DOHH2 (cell line): ENCODE results near the gene ZNF625.

ENCODE experiments used
- H3F3A ChIP-seq: fragments of 200-600 bp; sonication (generic), shearing (Covaris generic); 2 replicates; pipeline ENCODE4 v1.6.0; 2016; ENCODE audit warnings: antibody characterized with exemption, mild to moderate bottlenecking; ENCODE audit not compliant: control insufficient read depth, insufficient read depth
- H3K27ac ChIP-seq: fragments of 200-600 bp; sonication (generic); 2 replicates; pipeline ENCODE4 v1.5.1; 2014; ENCODE audit warnings: low read depth, mild to moderate bottlenecking, low read length, moderate library complexity
- H3K27me3 ChIP-seq: fragments of 200-600 bp; sonication (generic); 2 replicates; pipeline ENCODE4 v1.6.1; 2014; ENCODE audit warnings: mild to moderate bottlenecking, low read length, mixed read lengths; ENCODE audit not compliant: control insufficient read depth
- H3K36me3 ChIP-seq: fragments of 200-600 bp; sonication (generic); 2 replicates; pipeline ENCODE4 v1.6.1; 2014; ENCODE audit warnings: mild to moderate bottlenecking, low read length, moderate library complexity, mixed read lengths; ENCODE audit not compliant: control insufficient read depth
- H3K4me1 ChIP-seq: fragments of 200-600 bp; sonication (generic); 2 replicates; pipeline ENCODE4 v1.6.1; 2014; ENCODE audit warnings: mild to moderate bottlenecking, low read length, mixed read lengths; ENCODE audit not compliant: control insufficient read depth
- H3K4me2 ChIP-seq: fragments of 200-600 bp; sonication (generic); 2 replicates; pipeline ENCODE4 v1.6.0; 2014; ENCODE audit warnings: mild to moderate bottlenecking, low read length, moderate library complexity
- H3K4me3 ChIP-seq: fragments of 200-600 bp; sonication (generic); 2 replicates; pipeline ENCODE4 v1.5.1; 2014; ENCODE audit warnings: mild to moderate bottlenecking, low read length, mixed read lengths
- H3K79me2 ChIP-seq: fragments of 200-600 bp; sonication (generic); 2 replicates; pipeline ENCODE4 v1.6.1; 2014; ENCODE audit warnings: mild to moderate bottlenecking, low read length, mixed read lengths; ENCODE audit not compliant: control insufficient read depth
- H3K9me2 ChIP-seq: fragments of 200-600 bp; sonication (generic); replicated peaks from 2 replicates; pipeline ENCODE4 v1.6.1; 2014; ENCODE audit warnings: mild to moderate bottlenecking, low read length, mixed read lengths; ENCODE audit not compliant: control insufficient read depth
- H3K9me3 ChIP-seq: fragments of 200-600 bp; sonication (generic); 2 replicates; pipeline ENCODE4 v1.6.1; 2014; ENCODE audit warnings: antibody characterized with exemption, low read length, mixed read lengths; ENCODE audit not compliant: control insufficient read depth, insufficient read depth
- H4K20me1 ChIP-seq: fragments of 200-600 bp; sonication (generic); 2 replicates; pipeline ENCODE4 v1.6.0; 2014; ENCODE audit warnings: low read depth, mild to moderate bottlenecking, antibody characterized with exemption, low read length, moderate library complexity; ENCODE audit not compliant: control insufficient read depth, insufficient read depth
- EZH2phosphoT487 ChIP-seq: fragments of 200-600 bp; sonication (generic); IDR thresholded peaks from 2 replicates; pipeline ENCODE4 v1.6.1; 2017; ENCODE audit warnings: borderline replicate concordance, mild to moderate bottlenecking, antibody characterized with exemption, low read length, moderate library complexity, mixed read lengths
- TF ChIP-seq, protein P1 (sequence below): fragments of 200-600 bp; sonication (generic); IDR thresholded peaks from one replicate; pipeline ENCODE4 v1.5.1; 2014; ENCODE audit warnings: antibody characterized with exemption, mild to moderate bottlenecking, low read depth, low read length; ENCODE audit not compliant: poor library complexity, severe bottlenecking

ZNF625 gene

DNA sequence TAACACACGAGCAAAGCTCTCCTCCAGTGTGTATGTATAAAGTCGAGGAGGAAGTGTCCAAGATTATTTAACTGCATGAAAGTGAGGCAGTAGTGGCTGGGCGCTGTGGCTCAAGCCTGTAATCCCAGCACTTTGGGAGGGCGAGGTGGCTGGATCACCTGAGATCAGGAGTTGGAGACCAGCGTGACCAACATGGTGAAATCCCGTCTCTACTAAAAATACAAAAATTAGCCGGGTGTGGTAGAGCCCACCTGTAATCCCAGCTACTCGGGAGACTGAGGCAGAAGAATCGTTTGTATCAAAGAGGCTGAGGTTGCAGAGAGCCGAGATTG lies 15.2 kb downstream of the ZNF625 start:
- TF ChIP-seq EZH2phosphoT487, result no peak
- TF ChIP-seq, protein P1, sequence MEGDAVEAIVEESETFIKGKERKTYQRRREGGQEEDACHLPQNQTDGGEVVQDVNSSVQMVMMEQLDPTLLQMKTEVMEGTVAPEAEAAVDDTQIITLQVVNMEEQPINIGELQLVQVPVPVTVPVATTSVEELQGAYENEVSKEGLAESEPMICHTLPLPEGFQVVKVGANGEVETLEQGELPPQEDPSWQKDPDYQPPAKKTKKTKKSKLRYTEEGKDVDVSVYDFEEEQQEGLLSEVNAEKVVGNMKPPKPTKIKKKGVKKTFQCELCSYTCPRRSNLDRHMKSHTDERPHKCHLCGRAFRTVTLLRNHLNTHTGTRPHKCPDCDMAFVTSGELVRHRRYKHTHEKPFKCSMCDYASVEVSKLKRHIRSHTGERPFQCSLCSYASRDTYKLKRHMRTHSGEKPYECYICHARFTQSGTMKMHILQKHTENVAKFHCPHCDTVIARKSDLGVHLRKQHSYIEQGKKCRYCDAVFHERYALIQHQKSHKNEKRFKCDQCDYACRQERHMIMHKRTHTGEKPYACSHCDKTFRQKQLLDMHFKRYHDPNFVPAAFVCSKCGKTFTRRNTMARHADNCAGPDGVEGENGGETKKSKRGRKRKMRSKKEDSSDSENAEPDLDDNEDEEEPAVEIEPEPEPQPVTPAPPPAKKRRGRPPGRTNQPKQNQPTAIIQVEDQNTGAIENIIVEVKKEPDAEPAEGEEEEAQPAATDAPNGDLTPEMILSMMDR, result no peak
- Histone ChIP-seq H3K9me3 (no peaks in the 10 kb centered on the region), H3K4me1 (peaks cover 21% of the 10 kb centered on the region), H3F3A (no peaks in the 10 kb centered on the region), H3K79me2 (peaks cover 20% of the 10 kb centered on the region), H3K4me3 (peak overlapping the region; percentile 92), H3K27ac (no peak overlapping the region), H3K4me2 (peak overlapping the region; percentile 95), H4K20me1 (no peaks in the 10 kb centered on the region), H3K36me3 (no peaks in the 10 kb centered on the region), H3K9me2 (no peaks in the 10 kb centered on the region), H3K27me3 (no peaks in the 10 kb centered on the region)

GRCh38 chr19:12140545-12141404 lies 15.8 kb downstream of the ZNF625 start:
- Histone ChIP-seq H3K36me3 (peaks cover 3% of the 10 kb centered on the region), H3F3A (no peaks in the 10 kb centered on the region), H4K20me1 (no peaks in the 10 kb centered on the region), H3K4me1 (peaks cover 21% of the 10 kb centered on the region), H3K9me2 (no peaks in the 10 kb centered on the region), H3K27ac (no peak overlapping the region), H3K4me2 (peak overlapping the region; percentile 95), H3K4me3 (peak overlapping the region; percentile 92), H3K27me3 (no peaks in the 10 kb centered on the region), H3K9me3 (no peaks in the 10 kb centered on the region), H3K79me2 (peaks cover 20% of the 10 kb centered on the region)
- TF ChIP-seq EZH2phosphoT487, result no peak
- TF ChIP-seq, protein P1, result peak; percentile 87

DNA sequence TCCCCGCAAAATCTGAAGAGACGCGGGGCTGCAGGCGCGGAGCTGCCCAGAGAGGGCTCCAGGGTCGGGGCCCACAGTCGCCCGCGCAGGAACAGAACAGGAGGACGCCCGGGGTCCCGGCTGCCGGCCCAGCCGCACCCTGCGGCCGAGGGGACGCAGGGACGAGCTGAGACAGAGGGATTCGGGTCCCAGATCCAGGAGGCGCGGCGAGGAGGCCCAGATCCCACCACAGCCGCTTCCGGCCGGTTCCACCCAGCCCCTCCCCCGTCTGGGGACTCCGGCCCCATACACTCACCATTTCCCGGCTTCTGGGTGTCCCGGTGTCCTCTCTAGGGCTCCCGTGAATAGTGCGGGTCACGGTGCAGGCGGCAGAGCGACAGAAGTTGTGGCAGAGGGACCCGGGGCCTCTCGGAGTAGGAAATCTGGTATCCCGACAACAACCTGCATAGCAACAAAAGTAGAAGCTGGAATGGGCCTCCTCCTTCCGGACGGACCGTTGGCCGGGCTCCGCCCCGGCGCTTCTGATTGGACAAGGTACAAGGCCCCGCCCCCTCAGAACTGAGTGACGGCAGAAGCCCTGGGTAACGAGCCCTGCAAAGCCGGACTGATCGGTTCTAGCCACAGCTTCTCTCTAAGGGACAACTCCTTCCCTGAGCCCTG lies 16.5 kb downstream of the ZNF625 start, which contains the start of gene ZNF20:
Gene ZNF20 (minus strand): TSS at position 466 of the 660 bp plus-strand sequence. CDS start 168 bp downstream, at position 298.
- peak within 1 kb of the TSS; percentile 95 for H3K4me2 ChIP-seq
- H3F3A ChIP-seq, result no peaks in the 10 kb centered on the region
- H3K4me3 ChIP-seq, result peak within 1 kb of the TSS; percentile 92
- no peaks in the 10 kb centered on the region for H3K27me3 ChIP-seq
- peaks cover 21% of the 10 kb centered on the region for H3K4me1 ChIP-seq
- H3K36me3 ChIP-seq, result peaks cover 10% of the 10 kb centered on the region
- no peaks in the 10 kb centered on the region for H3K9me3 ChIP-seq
- peak within 1 kb of the TSS; percentile 27; the same call in 1 of the 2 replicates for H3K27ac ChIP-seq
- H3K79me2 ChIP-seq, result peaks cover 20% of the 10 kb centered on the region
- no peak for TF ChIP-seq EZH2phosphoT487
- TF ChIP-seq, protein P1, result no peak
- no peaks in the 10 kb centered on the region for H4K20me1 ChIP-seq
- no peaks in the 10 kb centered on the region for H3K9me2 ChIP-seq
